T-helper 1 cell treated with Interleukin-12 subunit alpha and Interleukin-12 subunit beta and Interleukin-4 antibody, amounts not matched to agents 30 μg/mL and 1 μg/mL, for 36 hours (primary cell): ENCODE results near the gene RNF157.
"Not testable (repeated sequence)": the region's sequence is repeated elsewhere in the genome, so short reads cannot be mapped to it uniquely, and the experiment has no call there.

Experiments
- H3K27ac Mint-ChIP-seq: one replicate; pipeline ENCODE4 v1.8.0; 2021; ENCODE audit warnings: mild to moderate bottlenecking, mixed read lengths
- H3K27me3 Mint-ChIP-seq: one replicate; pipeline ENCODE4 v1.8.0; 2021; ENCODE audit warnings: low read depth, mixed read lengths
- H3K36me3 Mint-ChIP-seq: one replicate; pipeline ENCODE4 v1.8.0; 2021; ENCODE audit warnings: low read depth, mixed read lengths
- H3K4me1 Mint-ChIP-seq: one replicate; pipeline ENCODE4 v1.8.0; 2021; ENCODE audit warnings: low read depth, mixed read lengths
- H3K4me3 Mint-ChIP-seq: one replicate; pipeline ENCODE4 v1.8.0; 2021; ENCODE audit warnings: mild to moderate bottlenecking, moderate library complexity, mixed read lengths
- H3K9me3 Mint-ChIP-seq: one replicate; pipeline ENCODE4 v1.8.0; 2021; ENCODE audit warnings: mixed read lengths

Gene RNF157

GRCh38 chr17:76252040-76252954, 12.0 kb upstream of the RNF157 start:
- peak overlapping the region; percentile 99 for H3K27ac Mint-ChIP-seq
- peaks cover 7% of the 10 kb centered on the region for H3K36me3 Mint-ChIP-seq
- H3K27me3 Mint-ChIP-seq, result no peaks in the 10 kb centered on the region
- peaks cover 4% of the 10 kb centered on the region for H3K9me3 Mint-ChIP-seq
- peaks cover 53% of the 10 kb centered on the region for H3K4me1 Mint-ChIP-seq
- H3K4me3 Mint-ChIP-seq, result peak overlapping the region; percentile 81

GRCh38 chr17:76251478-76252039, 11.3 kb upstream of the RNF157 start:
- Mint-ChIP-seq H3K4me3 (peak overlapping the region; percentile 81), H3K27ac (peak overlapping the region; percentile 99), H3K4me1 (peaks cover 51% of the 10 kb centered on the region), H3K27me3 (no peaks in the 10 kb centered on the region), H3K36me3 (peaks cover 3% of the 10 kb centered on the region), H3K9me3 (no peaks in the 10 kb centered on the region)

- H3K27me3 Mint-ChIP-seq, result no peaks in the 10 kb centered on the region
- no peaks in the 10 kb centered on the region for H3K36me3 Mint-ChIP-seq
- H3K9me3 Mint-ChIP-seq, result no peaks in the 10 kb centered on the region
- peaks cover 51% of the 10 kb centered on the region for H3K4me1 Mint-ChIP-seq
- no peak overlapping the region for H3K27ac Mint-ChIP-seq
- no peak overlapping the region for H3K4me3 Mint-ChIP-seq
Measured at GRCh38 chr17:76250141-76250540, 9.8 kb upstream of the RNF157 start.

- peaks cover 61% of the 10 kb centered on the region for H3K4me1 Mint-ChIP-seq
- H3K27me3 Mint-ChIP-seq, result no peaks in the 10 kb centered on the region
- no peaks in the 10 kb centered on the region for H3K9me3 Mint-ChIP-seq
- peak overlapping the region; percentile 81 for H3K27ac Mint-ChIP-seq
- no peaks in the 10 kb centered on the region for H3K36me3 Mint-ChIP-seq
- peak overlapping the region; percentile 30 for H3K4me3 Mint-ChIP-seq
Measured at GRCh38 chr17:76248013-76248782, 7.9 kb upstream of the RNF157 start.

- peak overlapping the region; percentile 93 for H3K27ac Mint-ChIP-seq
- H3K9me3 Mint-ChIP-seq, result no peaks in the 10 kb centered on the region
- no peak overlapping the region for H3K4me3 Mint-ChIP-seq
- no peaks in the 10 kb centered on the region for H3K27me3 Mint-ChIP-seq
- no peaks in the 10 kb centered on the region for H3K36me3 Mint-ChIP-seq
- H3K4me1 Mint-ChIP-seq, result peaks cover 62% of the 10 kb centered on the region
Measured at GRCh38 chr17:76247304-76247703, 7.0 kb upstream of the RNF157 start.

GRCh38 chr17:76246080-76247066, 6.1 kb upstream of the RNF157 start:
- H3K4me3 Mint-ChIP-seq, result peak overlapping the region; percentile 63
- peak overlapping the region; percentile 93 for H3K27ac Mint-ChIP-seq
- no peaks in the 10 kb centered on the region for H3K9me3 Mint-ChIP-seq
- peaks cover 60% of the 10 kb centered on the region for H3K4me1 Mint-ChIP-seq
- H3K27me3 Mint-ChIP-seq, result no peaks in the 10 kb centered on the region
- no peaks in the 10 kb centered on the region for H3K36me3 Mint-ChIP-seq

- H3K4me1 Mint-ChIP-seq, result peaks cover 65% of the 10 kb centered on the region
- not testable (repeated sequence) for H3K27me3 Mint-ChIP-seq, H3K36me3 Mint-ChIP-seq, H3K9me3 Mint-ChIP-seq
- peak overlapping the region; percentile 31 for H3K4me3 Mint-ChIP-seq
- H3K27ac Mint-ChIP-seq, result peak overlapping the region; percentile 82
Measured at GRCh38 chr17:76244721-76245120, 4.4 kb upstream of the RNF157 start.

GRCh38 chr17:76243826-76244679, 3.8 kb upstream of the RNF157 start:
- Mint-ChIP-seq H3K9me3 (no peaks in the 10 kb centered on the region), H3K4me1 (peaks cover 66% of the 10 kb centered on the region), H3K27ac (peak overlapping the region; percentile 82), H3K36me3 (peaks cover 5% of the 10 kb centered on the region), H3K27me3 (no peaks in the 10 kb centered on the region), H3K4me3 (peak overlapping the region; percentile 40)

- peaks cover under 1% of the 10 kb centered on the region for H3K9me3 Mint-ChIP-seq
- H3K27ac Mint-ChIP-seq, result peak overlapping the region; percentile 92
- H3K36me3 Mint-ChIP-seq, result peaks cover 16% of the 10 kb centered on the region
- peak overlapping the region; percentile 92 for H3K4me3 Mint-ChIP-seq
- peaks cover 70% of the 10 kb centered on the region for H3K4me1 Mint-ChIP-seq
- no peaks in the 10 kb centered on the region for H3K27me3 Mint-ChIP-seq
Measured at GRCh38 chr17:76241691-76242255, 1.5 kb upstream of the RNF157 start.

GRCh38 chr17:76241204-76241538, 878 bp upstream of the RNF157 start:
- H3K36me3 Mint-ChIP-seq, result peaks cover 19% of the 10 kb centered on the region
- peaks cover 4% of the 10 kb centered on the region for H3K9me3 Mint-ChIP-seq
- peak overlapping the region; percentile 92 for H3K27ac Mint-ChIP-seq
- no peaks in the 10 kb centered on the region for H3K27me3 Mint-ChIP-seq
- peak overlapping the region; percentile 92 for H3K4me3 Mint-ChIP-seq
- H3K4me1 Mint-ChIP-seq, result peaks cover 67% of the 10 kb centered on the region

- peak overlapping the region; percentile 76 for H3K27ac Mint-ChIP-seq
- H3K4me3 Mint-ChIP-seq, result peak overlapping the region; percentile 91
- H3K9me3 Mint-ChIP-seq, result peaks cover 4% of the 10 kb centered on the region
- peaks cover 19% of the 10 kb centered on the region for H3K36me3 Mint-ChIP-seq
- peaks cover 60% of the 10 kb centered on the region for H3K4me1 Mint-ChIP-seq
- no peaks in the 10 kb centered on the region for H3K27me3 Mint-ChIP-seq
Measured at GRCh38 chr17:76239538-76240274, 587 bp downstream of the RNF157 start.

GRCh38 chr17:76238847-76239537, 1.3 kb downstream of the RNF157 start:
- Mint-ChIP-seq H3K9me3 (peaks cover 4% of the 10 kb centered on the region), H3K27me3 (no peaks in the 10 kb centered on the region), H3K36me3 (peaks cover 19% of the 10 kb centered on the region), H3K4me1 (peaks cover 61% of the 10 kb centered on the region), H3K27ac (peak overlapping the region; percentile 87), H3K4me3 (peak overlapping the region; percentile 91)
